ENCODE measurements around the gene ACRV1. TPM values are rescaled to one million over a fixed set of nuclear protein-coding genes. Genes with fewer than 3 reads are reported as not detected.

Gene ACRV1
- total RNA-seq, 1 donor from 2014 or later, result not detected

GRCh38 chr11:125649465-125650166 is 31.0 kb downstream of the ACRV1 start:
- DNase-seq (ENCODE audit: low spot score), result no peak

GRCh38 chr11:125645871-125646270 is 34.8 kb downstream of the ACRV1 start:
- no peak for DNase-seq (ENCODE audit: low spot score)

GRCh38 chr11:125638315-125638714 is 42.3 kb downstream of the ACRV1 start:
- no peak for DNase-seq (ENCODE audit: low spot score)

GRCh38 chr11:125637840-125638239 is 42.8 kb downstream of the ACRV1 start:
- no peak for DNase-seq (ENCODE audit: low spot score)

GRCh38 chr11:125627236-125627910 is 53.3 kb downstream of the ACRV1 start:
- DNase-seq (ENCODE audit: low spot score), result no peak

- no peak for DNase-seq (ENCODE audit: low spot score)
These were observed 54.2 kb downstream of the ACRV1 start for GRCh38 chr11:125626288-125626950.

GRCh38 chr11:125625630-125626287 is 54.9 kb downstream of the ACRV1 start:
- peak; percentile 89 for DNase-seq (ENCODE audit: low spot score)

GRCh38 chr11:125625225-125625629 is 55.4 kb downstream of the ACRV1 start:
- no peak for DNase-seq (ENCODE audit: low spot score)

GRCh38 chr11:125624756-125625213 is 55.9 kb downstream of the ACRV1 start, which contains the start of gene CHEK1:
CHEK1 (plus strand) TSS chr11:125625163; CDS start chr11:125626769, 1,606 bp downstream.
- no peak for DNase-seq (ENCODE audit: low spot score)

- DNase-seq (ENCODE audit: low spot score), result no peak
These were observed 57.6 kb downstream of the ACRV1 start for GRCh38 chr11:125623064-125623463.

- DNase-seq (ENCODE audit: low spot score), result no peak
These were observed 58.7 kb downstream of the ACRV1 start for GRCh38 chr11:125621995-125622394.

Other genes starting within 250 kb of the ACRV1 start
- gene FEZ1, start 184.6 kb downstream of the ACRV1 start, total RNA-seq, result 33.7 TPM
- gene EI24, start 111.4 kb downstream of the ACRV1 start, total RNA-seq, result 108 TPM
- gene STT3A, start 88.0 kb downstream of the ACRV1 start, total RNA-seq, result 138 TPM
- gene CHEK1, start 55.7 kb downstream of the ACRV1 start, total RNA-seq, result 2.8 TPM
- not detected for gene PATE1, start 65.4 kb upstream of the ACRV1 start, total RNA-seq
- 0.23 TPM for gene PATE2, start 98.0 kb upstream of the ACRV1 start, total RNA-seq
- gene PATE3, start 107.3 kb upstream of the ACRV1 start, total RNA-seq, result not detected
- gene PATE4, start 152.5 kb upstream of the ACRV1 start, total RNA-seq, result not detected
- 2.7 TPM for gene HYLS1, start 206.8 kb upstream of the ACRV1 start, total RNA-seq
- gene PUS3, start 222.4 kb upstream of the ACRV1 start, total RNA-seq, result 14.8 TPM
- gene DDX25, start 223.7 kb upstream of the ACRV1 start, total RNA-seq, result not detected